Brain microvascular endothelial cell (primary cell): Measurements from ENCODE around the gene MAPK8IP3.

ENCODE experiments used
- DNase-seq: peaks from one replicate; pipeline ENCODE4 v3.0.0-alpha.2; 2020
- H3K27ac ChIP-seq: fragments of 250-450 bp; sonication (Bioruptor Pico); 2 replicates; pipeline ENCODE4 v1.5.1; 2020; ENCODE audit warnings: mild to moderate bottlenecking, moderate library complexity
- H3K27me3 ChIP-seq: fragments of 250-450 bp; sonication (Bioruptor Pico); replicated peaks from 2 replicates; pipeline ENCODE4 v1.5.1; 2020; ENCODE audit warnings: mild to moderate bottlenecking
- H3K36me3 ChIP-seq: fragments of 250-450 bp; sonication (Bioruptor Pico); replicated peaks from 2 replicates; pipeline ENCODE4 v1.5.1; 2020; ENCODE audit warnings: mild to moderate bottlenecking
- H3K4me3 ChIP-seq: 2 replicates; pipeline ENCODE4 v1.5.1; 2011; ENCODE audit warnings: low read depth, mild to moderate bottlenecking, control low read depth, low read length, moderate library complexity
- in situ Hi-C: cut with HindIII; loops from 2 replicates; pipeline ENCODE4 v1.10.0; 2017; ENCODE audit warnings: low sequenced_read_pairs, low pct_ligation_motif_present
- TF ChIP-seq, protein P1 (sequence below): IDR thresholded peaks from 2 replicates; pipeline ENCODE4 v1.5.1; 2011; ENCODE audit warnings: low read depth, mild to moderate bottlenecking, moderate library complexity, low read length, control low read depth, inconsistent platforms; ENCODE audit errors: missing control alignments

Gene MAPK8IP3

DNA sequence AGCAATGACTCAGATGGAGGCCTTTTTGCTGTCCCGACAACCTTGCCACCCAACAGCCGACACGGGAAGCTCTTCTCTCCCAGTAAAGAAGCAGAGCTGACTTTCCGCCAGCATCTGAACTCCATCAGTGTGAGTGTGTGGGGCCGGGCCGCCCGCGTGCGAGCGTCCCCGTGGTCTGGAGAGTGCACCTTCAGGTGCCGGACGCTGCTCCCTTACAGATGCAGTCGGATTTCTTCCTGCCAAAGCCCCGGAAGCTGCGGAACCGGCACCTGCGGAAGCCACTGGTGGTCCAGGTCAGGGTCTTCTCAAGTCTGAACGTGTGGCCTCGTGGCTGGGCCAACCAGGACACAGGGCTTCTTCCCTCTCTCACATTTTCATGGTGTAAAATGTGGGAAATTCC, 43.5 kb upstream of the MAPK8IP3 start:
- in situ Hi-C loops: no loop called here
- H3K27me3 ChIP-seq: no peaks in the 10 kb centered on the region
- no peak overlapping the region for H3K27ac ChIP-seq
- H3K36me3 ChIP-seq: peaks cover 73% of the 10 kb centered on the region
- no peak for DNase-seq
- H3K4me3 ChIP-seq: no peak overlapping the region
- TF ChIP-seq, protein P1, sequence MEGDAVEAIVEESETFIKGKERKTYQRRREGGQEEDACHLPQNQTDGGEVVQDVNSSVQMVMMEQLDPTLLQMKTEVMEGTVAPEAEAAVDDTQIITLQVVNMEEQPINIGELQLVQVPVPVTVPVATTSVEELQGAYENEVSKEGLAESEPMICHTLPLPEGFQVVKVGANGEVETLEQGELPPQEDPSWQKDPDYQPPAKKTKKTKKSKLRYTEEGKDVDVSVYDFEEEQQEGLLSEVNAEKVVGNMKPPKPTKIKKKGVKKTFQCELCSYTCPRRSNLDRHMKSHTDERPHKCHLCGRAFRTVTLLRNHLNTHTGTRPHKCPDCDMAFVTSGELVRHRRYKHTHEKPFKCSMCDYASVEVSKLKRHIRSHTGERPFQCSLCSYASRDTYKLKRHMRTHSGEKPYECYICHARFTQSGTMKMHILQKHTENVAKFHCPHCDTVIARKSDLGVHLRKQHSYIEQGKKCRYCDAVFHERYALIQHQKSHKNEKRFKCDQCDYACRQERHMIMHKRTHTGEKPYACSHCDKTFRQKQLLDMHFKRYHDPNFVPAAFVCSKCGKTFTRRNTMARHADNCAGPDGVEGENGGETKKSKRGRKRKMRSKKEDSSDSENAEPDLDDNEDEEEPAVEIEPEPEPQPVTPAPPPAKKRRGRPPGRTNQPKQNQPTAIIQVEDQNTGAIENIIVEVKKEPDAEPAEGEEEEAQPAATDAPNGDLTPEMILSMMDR: no peak

DNA sequence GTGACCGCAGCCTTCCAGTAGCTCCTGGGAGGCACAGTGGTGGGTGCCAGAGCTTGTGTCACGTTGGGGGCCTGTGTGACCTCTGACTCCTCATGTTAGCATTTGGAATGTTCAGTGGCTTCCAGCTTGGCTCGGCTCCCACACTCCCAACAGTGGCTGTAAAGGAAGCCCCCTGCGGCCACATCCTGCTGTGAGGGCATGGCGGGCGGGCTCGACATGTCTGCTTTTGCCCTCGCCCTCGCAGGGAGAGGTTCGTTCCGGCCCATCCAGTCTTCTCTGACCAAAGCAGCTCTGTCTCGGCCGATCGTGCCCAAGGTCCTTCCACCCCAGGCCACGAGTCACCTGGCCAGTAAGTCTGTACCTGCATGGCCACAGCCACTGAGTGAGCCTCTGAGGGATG, 40.2 kb upstream of the MAPK8IP3 start:
- H3K27ac ChIP-seq: no peak overlapping the region
- no peak overlapping the region for H3K4me3 ChIP-seq
- H3K27me3 ChIP-seq: no peaks in the 10 kb centered on the region
- peaks cover 83% of the 10 kb centered on the region for H3K36me3 ChIP-seq
- in situ Hi-C loops: no loop called here
- DNase-seq: no peak
- TF ChIP-seq, protein P1: no peak

DNA sequence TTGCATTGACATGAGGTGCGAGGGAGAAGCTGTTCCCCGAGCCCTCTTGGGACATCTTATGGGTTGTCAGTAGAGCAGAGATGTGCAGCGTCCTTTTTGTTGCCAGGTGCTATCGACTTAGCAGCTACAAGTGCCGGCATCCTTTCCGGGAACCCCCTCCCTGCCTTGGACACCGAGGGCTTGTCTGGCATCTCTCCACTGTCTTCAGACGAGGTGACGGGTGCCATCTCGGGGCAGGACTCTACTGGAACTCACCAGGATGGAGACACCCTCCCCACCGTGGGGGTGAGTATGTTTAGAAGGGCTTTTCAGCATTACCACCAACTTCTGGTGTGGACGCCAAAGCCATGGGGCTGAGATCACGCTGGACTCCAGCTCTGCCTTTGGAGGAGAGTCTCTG, 39.7 kb upstream of the MAPK8IP3 start:
- H3K27me3 ChIP-seq: no peaks in the 10 kb centered on the region
- no peak overlapping the region for H3K27ac ChIP-seq
- peaks cover 87% of the 10 kb centered on the region for H3K36me3 ChIP-seq
- H3K4me3 ChIP-seq: no peak overlapping the region
- in situ Hi-C loops: no loop called here
- TF ChIP-seq, protein P1: no peak
- no peak for DNase-seq

DNA sequence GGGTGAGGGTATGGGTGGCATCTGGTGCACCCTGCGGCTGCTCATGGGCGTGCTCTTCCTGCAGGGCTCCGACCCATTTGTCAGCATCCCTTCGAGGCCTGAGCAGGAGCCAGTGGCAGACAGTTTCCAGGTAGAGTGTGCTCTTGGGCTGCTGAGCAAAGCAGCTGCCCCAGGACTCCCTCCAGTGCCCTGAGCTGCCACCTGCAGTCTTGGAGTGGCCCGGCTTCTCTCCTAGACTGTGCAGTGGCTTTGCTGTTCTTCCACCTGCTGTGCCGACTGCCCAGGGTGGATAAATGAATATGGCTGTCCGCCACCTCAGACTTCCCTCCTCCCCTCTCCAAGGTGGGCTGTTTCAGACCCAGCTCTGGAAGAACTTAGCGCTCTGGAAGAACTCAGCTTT, 38.7 kb upstream of the MAPK8IP3 start:
- H3K36me3 ChIP-seq: peaks cover 88% of the 10 kb centered on the region
- H3K4me3 ChIP-seq: no peak overlapping the region
- no peak overlapping the region for H3K27ac ChIP-seq
- H3K27me3 ChIP-seq: no peaks in the 10 kb centered on the region
- in situ Hi-C loops: no loop called here
- TF ChIP-seq, protein P1: no peak
- DNase-seq: no peak

DNA sequence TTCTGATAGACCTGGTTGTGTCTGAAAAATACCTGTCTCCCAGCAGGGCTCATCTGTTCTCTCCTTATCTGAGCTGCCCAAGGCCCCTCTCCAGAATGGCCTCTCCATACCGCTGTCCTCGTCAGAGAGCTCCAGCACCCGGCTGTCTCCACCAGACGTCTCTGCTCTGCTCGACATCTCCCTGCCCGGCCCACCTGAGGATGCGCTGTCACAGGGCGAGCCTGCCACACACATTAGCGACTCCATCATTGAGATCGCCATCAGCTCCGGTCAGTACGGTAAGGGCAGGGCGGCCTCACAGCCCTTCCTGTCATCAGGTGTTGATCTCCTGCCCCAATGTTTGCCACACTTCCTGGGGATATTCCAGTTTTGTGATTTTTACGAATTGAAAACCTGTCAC, 38.1 kb upstream of the MAPK8IP3 start:
- DNase-seq: no peak
- H3K27me3 ChIP-seq: no peaks in the 10 kb centered on the region
- in situ Hi-C loops: no loop called here
- peaks cover 86% of the 10 kb centered on the region for H3K36me3 ChIP-seq
- H3K4me3 ChIP-seq: no peak overlapping the region
- TF ChIP-seq, protein P1: no peak
- H3K27ac ChIP-seq: no peak overlapping the region

DNA sequence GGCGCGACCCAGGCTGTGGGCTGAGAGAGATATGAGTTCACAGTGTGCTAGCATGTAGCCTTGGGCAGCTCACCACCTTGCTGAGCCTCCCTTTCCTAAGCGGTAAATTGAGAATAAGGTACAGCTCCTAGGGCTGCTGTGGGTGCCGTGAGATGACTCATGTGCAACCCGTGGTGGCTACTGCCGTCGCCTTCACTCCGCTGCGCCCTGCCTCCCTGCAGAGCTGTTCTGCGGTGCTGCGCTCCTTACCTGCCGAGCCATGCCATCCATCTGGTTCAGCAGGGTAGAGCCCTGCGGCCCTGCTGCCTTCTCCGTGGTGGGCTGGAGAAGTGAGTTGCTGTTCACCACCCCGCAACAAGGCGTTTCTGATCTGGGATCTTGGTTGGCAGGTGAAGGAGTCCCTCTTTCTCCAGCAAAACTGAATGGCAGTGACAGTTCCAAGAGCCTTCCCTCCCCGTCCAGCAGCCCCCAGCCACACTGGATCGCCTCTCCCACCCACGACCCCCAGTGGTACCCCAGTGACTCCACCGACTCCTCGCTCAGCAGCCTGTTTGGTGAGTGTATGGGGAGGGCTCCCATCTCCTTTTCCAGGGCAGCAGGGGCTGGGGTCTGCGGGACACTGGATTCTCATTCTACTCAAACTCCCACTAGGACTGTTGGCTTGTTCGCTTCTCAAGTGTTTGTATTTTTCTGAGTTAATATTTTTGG, 37.2 kb upstream of the MAPK8IP3 start:
- peaks cover 82% of the 10 kb centered on the region for H3K36me3 ChIP-seq
- no peak overlapping the region for H3K4me3 ChIP-seq
- H3K27ac ChIP-seq: no peak overlapping the region
- no peak for DNase-seq
- in situ Hi-C loops: no loop called here
- TF ChIP-seq, protein P1: no peak
- no peaks in the 10 kb centered on the region for H3K27me3 ChIP-seq
